Right lobe of liver (tissue), 6 donors: ENCODE data around the gene NIFK. TPM values are rescaled to one million over a fixed set of nuclear protein-coding genes. Genes with fewer than 3 reads are reported as not detected.
"Not testable (repeated sequence)": the region's sequence is repeated elsewhere in the genome, so short reads cannot be mapped to it uniquely, and the experiment has no call there.

Experiments used
- ATAC-seq, 4 donors: fragments of 200-7000 bp; cut with Tn5 transposase; one replicate each; pipeline ENCODE4 v1.9.1; 2020; ENCODE audit warnings: mild to moderate bottlenecking in 4 of 4, moderate library complexity in 4 of 4
- DNase-seq, 3 donors: peaks; one replicate each; pipeline ENCODE4 v3.0.0-alpha.2; 2020
- H3K27ac ChIP-seq, 3 donors: fragments of 200-600 bp; one replicate each; pipeline ENCODE4 v1.8.0; 2022
- H3K27me3 ChIP-seq, 2 donors: fragments of 200-600 bp; one replicate each; pipeline ENCODE4 v1.8.0; 2022
- H3K36me3 ChIP-seq, 4 donors: fragments of 200-600 bp; sonication (generic) in 1 of 4; one replicate each; pipeline versions ENCODE4 v1.5.1 to v1.8.0; 2017 to 2022; ENCODE audit warnings: control low read depth in 1 of 4
- H3K4me1 ChIP-seq, 4 donors: fragments of 200-600 bp; sonication (generic) in 1 of 4; one replicate each; pipeline versions ENCODE4 v1.5.1 to v1.8.0; 2017 to 2022; ENCODE audit warnings: control low read depth in 1 of 4
- H3K4me3 ChIP-seq, 3 donors: fragments of 200-600 bp; one replicate each; pipeline ENCODE4 v1.8.0; 2022
- H3K9me3 ChIP-seq, 4 donors: fragments of 200-600 bp; sonication (generic) in 1 of 4; one replicate each; pipeline versions ENCODE4 v1.5.1 to v1.8.0; 2017 to 2022; ENCODE audit warnings: control low read depth in 1 of 4
- POLR2A ChIP-seq: fragments of 450-650 bp; IDR thresholded peaks from one replicate; pipeline ENCODE4 v1.6.1; 2017; ENCODE audit warnings: antibody characterized with exemption, mild to moderate bottlenecking
- WGBS: methylation state at CpG from one replicate; pipeline ENCODE4 v1.1.6; 2018; ENCODE audit warnings: low coverage, low lambda C conversion rate; ENCODE audit not compliant: insufficient coverage; ENCODE audit errors: missing lambda C conversion rate; 5-methylcytosine and 5-hydroxymethylcytosine counted together
- intact Hi-C, 2 donors: fragments of 100-400 bp; cut with DNase I; formaldehyde crosslinking; loops; one replicate each; pipeline versions ENCODE4 v1.11.2 to v1.14.1; 2022
- total RNA-seq, 6 experiments: library from RNA; depleted of rRNA in 2 of 6; stranded (reverse); fragments of >200 nt in 2 of 6; fragmentation: NEBNext Ultra II Directional in 3 of 6; extraction: Animal tissue kit (Norgen Biotek cat#: 25700) in 3 of 6; gene quantifications; one replicate each; pipeline versions ENCODE4 v1.1.0 to v1.2.4, GENCODE V29; 2016 to 2023
- TF ChIP-seq, protein P1 (sequence below), 4 donors: fragments of 200-600 bp in 3 of 4; fragments of 450-650 bp in 1 of 4; IDR thresholded peaks; one replicate each; pipeline versions ENCODE4 v1.5.1 to v1.8.0; 2016 to 2022; ENCODE audit warnings: antibody characterized with exemption in 4 of 4, mild to moderate bottlenecking in 2 of 4
- donor health status: DM: no; HTN: yes; CAD: no.
- donor health status: DM: no; HTN: no; CAD: no.
- donor health status: DM: no; HTN: no; CAD: no.
- donor health status: DM: no; HTN: yes; CAD: no.
- donor health status: DM: no; HTN: yes; CAD: no.

The NIFK gene
- total RNA-seq, 6 experiments from 2014 or later, result 13.9 to 37.7 (median 27.2) TPM

DNA sequence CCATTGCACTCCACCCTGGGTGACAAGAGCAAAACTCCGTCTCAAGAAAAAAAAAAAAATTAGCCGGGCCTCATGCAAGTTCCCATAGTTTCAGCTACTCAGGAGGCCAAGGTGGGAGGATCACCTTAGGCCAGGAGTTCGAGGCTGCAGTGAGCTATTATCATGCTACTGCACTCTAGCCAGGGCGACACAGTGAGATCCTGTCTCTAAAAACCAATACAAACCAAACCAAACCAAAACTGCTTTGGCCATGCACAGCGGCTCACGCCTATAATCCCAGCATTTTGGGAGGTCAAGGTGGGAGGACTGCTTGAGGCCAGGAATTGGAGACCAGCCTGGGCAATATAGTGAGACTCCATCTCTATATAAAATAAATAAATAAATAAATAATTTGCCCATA, 19.1 kb downstream of the NIFK start:
- intact Hi-C loops, result loop anchor here in 1 of 2 donors (10.0 kb wide), 1 partner anchor 183 kb away; the partner anchor contains the start of gene RNU4ATAC
- ATAC-seq (no peak), DNase-seq (peak in 1 of 3 donors; percentile 15)
- Histone ChIP-seq H3K4me1 (peaks cover 0 to 14% (median 6%) of the 10 kb centered on the region in 4 donors), H3K4me3 (no peak overlapping the region), H3K36me3 (no peaks in the 10 kb centered on the region), H3K9me3 (no peaks in the 10 kb centered on the region), H3K27ac (no peak overlapping the region), H3K27me3 (no peaks in the 10 kb centered on the region)
- WGBS, result 100% methylated on average over 6 of the region's 6 CpGs
- TF ChIP-seq POLR2A, result no peak
- TF ChIP-seq, protein P1, sequence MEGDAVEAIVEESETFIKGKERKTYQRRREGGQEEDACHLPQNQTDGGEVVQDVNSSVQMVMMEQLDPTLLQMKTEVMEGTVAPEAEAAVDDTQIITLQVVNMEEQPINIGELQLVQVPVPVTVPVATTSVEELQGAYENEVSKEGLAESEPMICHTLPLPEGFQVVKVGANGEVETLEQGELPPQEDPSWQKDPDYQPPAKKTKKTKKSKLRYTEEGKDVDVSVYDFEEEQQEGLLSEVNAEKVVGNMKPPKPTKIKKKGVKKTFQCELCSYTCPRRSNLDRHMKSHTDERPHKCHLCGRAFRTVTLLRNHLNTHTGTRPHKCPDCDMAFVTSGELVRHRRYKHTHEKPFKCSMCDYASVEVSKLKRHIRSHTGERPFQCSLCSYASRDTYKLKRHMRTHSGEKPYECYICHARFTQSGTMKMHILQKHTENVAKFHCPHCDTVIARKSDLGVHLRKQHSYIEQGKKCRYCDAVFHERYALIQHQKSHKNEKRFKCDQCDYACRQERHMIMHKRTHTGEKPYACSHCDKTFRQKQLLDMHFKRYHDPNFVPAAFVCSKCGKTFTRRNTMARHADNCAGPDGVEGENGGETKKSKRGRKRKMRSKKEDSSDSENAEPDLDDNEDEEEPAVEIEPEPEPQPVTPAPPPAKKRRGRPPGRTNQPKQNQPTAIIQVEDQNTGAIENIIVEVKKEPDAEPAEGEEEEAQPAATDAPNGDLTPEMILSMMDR (IDR thresholded peaks at IDR 0.05), result no peak

- DNase-seq (no peak), ATAC-seq (peak in 2 of 4 donors; percentile 15 to 24)
- H3K36me3 ChIP-seq, result no peaks in the 10 kb centered on the region
- peak overlapping the region in 1 of 3 donors; percentile 10 for H3K27ac ChIP-seq
- no peaks in the 10 kb centered on the region for H3K27me3 ChIP-seq
- H3K4me3 ChIP-seq, result no peak overlapping the region
- intact Hi-C loops, result loop anchor here in 1 of 2 donors (10.0 kb wide), 1 partner anchor 181 kb away; the partner anchor contains the start of gene RNU4ATAC
- 9% methylated on average over 1 of the region's 1 CpG for WGBS
- TF ChIP-seq, protein P1 (IDR thresholded peaks at IDR 0.05), result no peak
- TF ChIP-seq POLR2A, result no peak
- peaks cover 0 to 14% (median 6%) of the 10 kb centered on the region in 4 donors for H3K4me1 ChIP-seq
- no peaks in the 10 kb centered on the region for H3K9me3 ChIP-seq
Measured at GRCh38 chr2:121716126-121716525, 20.5 kb downstream of the NIFK start.

DNA sequence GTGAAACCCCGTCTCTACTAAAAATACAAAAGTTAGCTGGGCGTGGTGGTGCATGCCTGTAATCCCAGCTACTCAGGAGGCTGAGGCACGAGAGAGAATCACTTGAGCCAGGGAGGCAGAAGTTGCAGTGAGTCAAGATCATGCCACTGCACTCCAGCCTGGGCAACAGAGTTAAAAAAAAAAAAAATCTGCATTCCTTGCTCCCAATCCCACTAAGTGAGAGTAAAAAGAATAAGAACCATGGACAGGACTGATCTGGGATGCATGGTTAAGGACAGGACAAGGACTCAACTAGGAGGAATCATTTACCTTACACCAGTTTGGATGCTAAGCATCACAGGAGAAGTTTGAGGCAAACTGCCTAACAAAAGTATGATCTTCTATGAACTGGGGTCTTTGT, 25.2 kb downstream of the NIFK start:
- H3K36me3 ChIP-seq, ATAC-seq, H3K27ac ChIP-seq, H3K9me3 ChIP-seq, H3K4me3 ChIP-seq, DNase-seq, H3K27me3 ChIP-seq, H3K4me1 ChIP-seq: not testable (repeated sequence)
- intact Hi-C loops, result loop anchor here in 1 of 2 donors (10.0 kb wide), 1 partner anchor 177 kb away; the partner anchor contains the start of gene RNU4ATAC
- 80% methylated on average over 1 of the region's 3 CpGs for WGBS

DNA sequence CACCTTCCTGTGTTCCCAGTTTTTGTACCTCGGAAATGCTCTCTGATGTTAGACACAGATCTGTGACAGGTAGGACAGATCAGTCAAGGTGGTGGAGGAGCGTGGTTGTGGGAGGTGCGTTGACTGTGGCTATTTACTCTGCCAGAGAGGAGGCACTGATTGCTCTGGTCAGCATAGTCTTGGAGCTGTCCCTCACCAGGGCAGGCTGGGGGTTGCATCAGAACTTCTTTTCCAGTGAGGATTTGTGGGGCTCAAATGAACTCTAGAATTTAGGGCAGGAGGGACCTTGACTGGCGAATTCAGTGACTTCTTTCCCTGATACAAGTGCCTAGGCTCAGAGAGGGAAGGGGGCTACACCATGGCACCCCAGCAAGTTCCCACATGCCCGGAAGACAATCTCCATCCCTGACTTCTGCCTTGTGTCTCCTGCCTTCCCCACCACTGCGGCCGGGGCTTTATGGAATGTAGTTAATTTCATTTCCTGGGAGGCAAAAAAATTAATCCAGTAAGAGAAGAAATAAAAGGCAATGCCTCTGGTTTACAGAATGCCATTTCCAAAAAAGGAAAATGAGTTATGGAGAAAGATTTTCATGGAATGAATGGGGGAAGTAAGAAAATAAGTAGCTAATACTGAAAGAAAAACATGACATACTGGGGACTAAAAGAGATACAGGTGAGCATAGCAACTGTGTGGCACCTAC, 26.1 kb downstream of the NIFK start:
- no peaks in the 10 kb centered on the region for H3K36me3 ChIP-seq
- WGBS, result 50% methylated on average over 4 of the region's 7 CpGs
- ATAC-seq (no peak), DNase-seq (peak in 1 of 3 donors; percentile 11)
- no peak overlapping the region for H3K27ac ChIP-seq
- H3K27me3 ChIP-seq, result no peaks in the 10 kb centered on the region
- TF ChIP-seq POLR2A, result no peak
- TF ChIP-seq, protein P1 (IDR thresholded peaks at IDR 0.05), result no peak
- intact Hi-C loops, result loop anchor here in 1 of 2 donors (10.0 kb wide), 1 partner anchor 176 kb away; the partner anchor contains the start of gene RNU4ATAC
- H3K9me3 ChIP-seq, result no peaks in the 10 kb centered on the region
- H3K4me3 ChIP-seq, result no peak overlapping the region
- peaks cover 0 to under 1% (median 0%) of the 10 kb centered on the region in 4 donors for H3K4me1 ChIP-seq
